ENCODE results near the gene AFF3. TPM values are rescaled to one million over a fixed set of nuclear protein-coding genes. Genes with fewer than 3 reads are reported as not detected.
A peak's percentile ranks its signal among the peaks of the same experiment; 100 is the strongest.

The AFF3 gene
- total and polyA plus RNA-seq, 2 of the 8 experiments (the other 6 are each of a cell fraction or from before 2014, with no cell fraction given): 0.27 to 3.0 TPM

- Histone ChIP-seq H2BK120ac (replicated peaks; ENCODE audit: low read depth, low read length) (no peak overlapping the region), H3K4ac (replicated peaks; ENCODE audit: insufficient read length, low read depth, low read length) (no peak overlapping the region), H3K23ac (ENCODE audit: insufficient read length) (no peak overlapping the region), H2BK12ac (ENCODE audit: low read depth, low read length) (no peak overlapping the region), H2AK5ac (ENCODE audit: low read depth, low read length) (no peak overlapping the region), H3K36me3 (ENCODE audit: control insufficient read depth in 2 of 4, insufficient read depth in 4 of 4, low read length in 3 of 4) (no peaks in the 10 kb centered on the region), H4K20me1 (replicated peaks in 1 of 2; ENCODE audit: control insufficient read depth in 1 of 2, insufficient read depth in 2 of 2, low read length in 2 of 2) (no peaks in the 10 kb centered on the region), H3K4me3 (ENCODE audit: extremely low read depth in 1 of 4, insufficient read depth in 2 of 4, low read depth in 3 of 4, low read length in 4 of 4) (no peak overlapping the region), H4K8ac (ENCODE audit: extremely low read depth, insufficient read depth, low read length) (no peak overlapping the region), H2BK20ac (ENCODE audit: low read length) (no peak overlapping the region), H3K4me1 (replicated peaks in 1 of 4; ENCODE audit: control insufficient read depth in 3 of 4, insufficient read depth in 4 of 4, low read length in 3 of 4) (no peaks in the 10 kb centered on the region), H3K9me3 (ENCODE audit: insufficient read depth in 2 of 2, low read depth in 1 of 2, low read length in 1 of 2) (0 out of 4 replicates have a peak, but pooled peaks cover 0 to 2% of the 10 kb centered on the region in 2 experiments), H3K14ac (ENCODE audit: insufficient read length) (no peak overlapping the region), H3K9ac (replicated peaks in 1 of 4; ENCODE audit: extremely low read depth in 1 of 4, low read depth in 3 of 4, low read length in 3 of 4) (no peak overlapping the region), H3K18ac (ENCODE audit: extremely low read depth, low read length) (no peak overlapping the region), H3K27me3 (replicated peaks in 1 of 4; ENCODE audit: control insufficient read depth in 3 of 4, extremely low read depth in 1 of 4, insufficient read depth in 3 of 4, low read length in 3 of 4) (no peaks in the 10 kb centered on the region), H2BK15ac (ENCODE audit: low read length) (no peak overlapping the region), H3K79me2 (ENCODE audit: control insufficient read depth in 1 of 2, insufficient read depth in 2 of 2, low read length in 2 of 2) (no peaks in the 10 kb centered on the region), H3K27ac (ENCODE audit: low read depth, low read length) (no peak overlapping the region), H3K56ac (replicated peaks; ENCODE audit: insufficient read length, low read depth, low read length) (no peak overlapping the region), H3K79me1 (ENCODE audit: low read depth, low read length) (no peaks in the 10 kb centered on the region), H4K5ac (ENCODE audit: insufficient read length, low read depth, low read length) (no peak overlapping the region), H2AFZ (ENCODE audit: low read length) (no peak overlapping the region), H3K4me2 (ENCODE audit: insufficient read depth in 1 of 2, low read depth in 2 of 2, low read length in 2 of 2) (no peak overlapping the region), H4K91ac (replicated peaks; ENCODE audit: insufficient read length, low read length) (no peak overlapping the region), H3K23me2 (ENCODE audit: low read depth, low read length) (no peaks in the 10 kb centered on the region), H2BK5ac (ENCODE audit: low read depth, low read length) (no peak overlapping the region; the same call in 1 of the 2 replicates)
- DNase-seq (ENCODE audit: low read depth in 1 of 2, low spot score in 2 of 2) (no peak), FAIRE-seq (no peak)
- 84% methylated on average over 2 of the region's 2 CpGs; no CpG with 5 or more reads in 1 of the 2 experiments for WGBS, 2 experiments (ENCODE audit: extremely low coverage in 1 of 2, insufficient coverage in 1 of 2, insufficient read length in 1 of 2, insufficient replicate concordance in 2 of 2, low coverage in 1 of 2, low lambda C conversion rate in 2 of 2, missing lambda C conversion rate in 1 of 2)
- POLR2A ChIA-PET (ENCODE audit: partially characterized antibody): no interaction called here
- no peak for TF ChIP-seq BCL11A (IDR thresholded peaks at IDR 0.05; ENCODE audit: low read depth in 2 of 2, low read length in 2 of 2)
- TF ChIP-seq MAFK (IDR thresholded peaks at IDR 0.05; ENCODE audit: low read depth, low read length): peak; percentile 38; the same call in 1 of the 2 replicates
- TF ChIP-seq KDM1A (IDR thresholded peaks at IDR 0.05; ENCODE audit: borderline replicate concordance, low read length): no peak
- CTCF ChIA-PET (ENCODE audit: partially characterized antibody): no interaction called here
Measured at GRCh38 chr2:99522157-99522556, 620.2 kb downstream of the AFF3 start.
